ENCODE data around the gene PLPPR3. TPM values are rescaled to one million over a fixed set of nuclear protein-coding genes. Genes with fewer than 3 reads are reported as not detected.

Gene PLPPR3
- total and polyA plus RNA-seq, 2 experiments from 2014 or later, result 65.7 to 88.2 TPM

GRCh38 chr19:810883-811489 lies 10.8 kb downstream of the PLPPR3 start:
- no peaks in the 10 kb centered on the region for H3K9me3 ChIP-seq (ENCODE audit: low read depth)
- no peak for DNase-seq (ENCODE audit: low read depth in 1 of 2, low spot score in 1 of 2)
- H3K27me3 ChIP-seq, result no peaks in the 10 kb centered on the region
- no peaks in the 10 kb centered on the region for H3K4me1 ChIP-seq (ENCODE audit: low read depth)
- H3K4me3 ChIP-seq, result no peak overlapping the region
- H3K27ac ChIP-seq, result peak overlapping the region; percentile 30
- peaks cover 68% of the 10 kb centered on the region for H3K36me3 ChIP-seq
- TF ChIP-seq CTCF (IDR thresholded peaks at IDR 0.05; ENCODE audit: low read depth, low read length), result no peak

GRCh38 chr19:810077-810855 lies 11.5 kb downstream of the PLPPR3 start:
- Histone ChIP-seq H3K9me3 (ENCODE audit: low read depth) (no peaks in the 10 kb centered on the region), H3K36me3 (peaks cover 75% of the 10 kb centered on the region), H3K27me3 (no peaks in the 10 kb centered on the region), H3K27ac (peak overlapping the region; percentile 30), H3K4me1 (ENCODE audit: low read depth) (no peaks in the 10 kb centered on the region), H3K4me3 (no peak overlapping the region)
- TF ChIP-seq CTCF (IDR thresholded peaks at IDR 0.05; ENCODE audit: low read depth, low read length), result no peak
- DNase-seq (ENCODE audit: low read depth in 1 of 2, low spot score in 1 of 2), result no peak

- no peak for DNase-seq (ENCODE audit: low read depth in 1 of 2, low spot score in 1 of 2)
- H3K27me3 ChIP-seq, result no peaks in the 10 kb centered on the region
- H3K4me3 ChIP-seq, result no peak overlapping the region
- TF ChIP-seq CTCF (IDR thresholded peaks at IDR 0.05; ENCODE audit: low read depth, low read length), result no peak
- no peaks in the 10 kb centered on the region for H3K9me3 ChIP-seq (ENCODE audit: low read depth)
- H3K27ac ChIP-seq, result no peak overlapping the region
- peaks cover 84% of the 10 kb centered on the region for H3K36me3 ChIP-seq
- H3K4me1 ChIP-seq (ENCODE audit: low read depth), result no peaks in the 10 kb centered on the region
Observed at GRCh38 chr19:808423-808775, 13.4 kb downstream of the PLPPR3 start.

GRCh38 chr19:807627-808422 lies 13.9 kb downstream of the PLPPR3 start:
- Histone ChIP-seq H3K36me3 (peaks cover 78% of the 10 kb centered on the region), H3K27ac (no peak overlapping the region), H3K4me1 (ENCODE audit: low read depth) (peaks cover 2% of the 10 kb centered on the region), H3K9me3 (ENCODE audit: low read depth) (no peaks in the 10 kb centered on the region), H3K4me3 (no peak overlapping the region), H3K27me3 (no peaks in the 10 kb centered on the region)
- no peak for TF ChIP-seq CTCF (IDR thresholded peaks at IDR 0.05; ENCODE audit: low read depth, low read length)
- DNase-seq (ENCODE audit: low read depth in 1 of 2, low spot score in 1 of 2), result no peak

- peaks cover 10% of the 10 kb centered on the region for H3K4me1 ChIP-seq (ENCODE audit: low read depth)
- peaks cover 76% of the 10 kb centered on the region for H3K36me3 ChIP-seq
- no peak for DNase-seq (ENCODE audit: low read depth in 1 of 2, low spot score in 1 of 2)
- no peaks in the 10 kb centered on the region for H3K9me3 ChIP-seq (ENCODE audit: low read depth)
- H3K27me3 ChIP-seq, result no peaks in the 10 kb centered on the region
- TF ChIP-seq CTCF (IDR thresholded peaks at IDR 0.05; ENCODE audit: low read depth, low read length), result no peak
- H3K4me3 ChIP-seq, result no peak overlapping the region
- no peak overlapping the region for H3K27ac ChIP-seq
Observed at GRCh38 chr19:806815-807421, 14.8 kb downstream of the PLPPR3 start.

Measured in cardiac muscle cell (in vitro differentiated cells and primary cell).